GM19351 (cell line): ENCODE data around the gene IBA57.
A peak's percentile ranks its signal among the peaks of the same experiment; 100 is the strongest.

Experiments used
- ATAC-seq: cut with Tn5 transposase; IDR thresholded peaks from one replicate; pipeline ENCODE4 v1.9.1; 2021; ENCODE audit warnings: mild to moderate bottlenecking, moderate library complexity; ENCODE audit not compliant: unreplicated experiment

IBA57 gene

DNA sequence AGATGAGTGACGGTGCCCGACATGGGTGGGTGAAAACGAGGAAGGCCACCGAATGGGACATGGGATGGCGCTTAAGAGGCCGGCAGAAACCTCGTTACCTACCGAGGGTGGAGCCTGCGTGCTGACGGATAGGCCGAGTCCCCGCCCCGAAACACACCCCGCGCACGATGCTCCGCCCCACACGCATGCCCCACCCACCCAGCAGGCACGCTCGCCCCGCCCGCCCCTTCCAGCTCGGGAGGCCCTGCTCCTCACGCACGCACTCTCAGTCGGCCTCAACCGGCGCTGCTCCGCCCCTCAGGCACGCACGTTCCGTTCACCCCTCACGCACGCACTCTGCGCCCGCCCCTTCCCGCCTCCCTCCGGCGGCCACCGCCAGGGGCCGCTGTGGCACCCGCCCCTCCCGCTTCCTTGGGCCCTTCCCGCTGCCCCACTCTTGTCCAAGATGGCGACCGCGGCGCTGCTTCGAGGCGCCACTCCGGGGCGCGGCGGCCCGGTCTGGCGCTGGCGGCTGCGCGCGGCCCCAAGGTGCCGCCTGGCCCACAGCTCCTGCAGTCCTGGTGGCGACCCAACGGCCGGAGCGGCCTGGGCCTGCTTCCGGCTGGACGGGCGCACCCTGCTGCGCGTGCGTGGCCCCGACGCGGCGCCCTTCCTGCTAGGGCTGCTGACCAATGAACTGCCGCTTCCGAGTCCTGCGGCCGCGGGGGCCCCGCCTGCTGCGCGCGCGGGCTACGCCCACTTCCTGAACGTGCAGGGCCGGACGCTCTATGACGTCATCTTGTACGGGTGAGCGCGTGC, at the start of gene IBA57:
Gene IBA57 (plus strand): TSS at position 433 of the 798 bp plus-strand sequence. CDS start 13 bp downstream, at position 446.
- peak; percentile 75 for ATAC-seq

DNA sequence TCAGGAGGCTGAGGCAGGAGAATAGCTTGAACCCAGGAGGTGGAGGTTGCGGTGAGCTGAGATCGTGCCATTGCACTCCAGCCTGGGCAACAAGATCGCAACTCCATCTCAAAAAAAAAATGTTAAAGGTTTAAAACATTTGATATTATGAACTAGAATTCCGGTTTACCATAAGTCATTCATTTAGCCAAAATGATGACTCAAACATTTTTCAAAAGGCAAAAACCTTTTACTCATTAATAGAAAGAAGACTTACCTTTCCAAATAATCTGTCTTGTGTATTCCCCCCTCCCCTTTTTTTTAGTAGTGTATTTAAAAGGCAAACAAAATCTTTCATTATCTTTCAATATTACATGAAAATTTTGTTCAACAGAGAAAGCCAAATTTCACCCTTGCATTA, 48.3 kb upstream of the IBA57 start:
- ATAC-seq, result no peak

GRCh38 chr1:228118040-228118439, 47.6 kb upstream of the IBA57 start:
- no peak for ATAC-seq

DNA sequence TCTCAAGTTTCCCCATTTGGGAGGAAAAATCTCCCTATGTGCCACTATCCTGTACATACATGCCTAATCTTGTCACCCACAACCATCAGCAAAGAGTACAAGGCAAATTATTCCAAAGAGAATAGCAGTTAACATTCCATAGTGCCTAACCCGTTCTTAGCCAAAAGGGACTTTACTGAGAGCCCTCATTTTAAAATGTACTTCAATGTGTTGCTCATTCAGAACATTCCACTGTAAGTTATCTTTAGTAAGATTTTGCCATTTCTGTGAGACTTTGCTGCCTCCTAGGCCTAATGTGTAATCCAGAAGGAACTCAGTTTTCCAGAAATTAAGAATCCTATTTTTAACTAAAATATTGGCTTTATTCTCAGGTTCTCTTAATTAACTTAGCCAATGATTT, 45.3 kb upstream of the IBA57 start:
- no peak for ATAC-seq

GRCh38 chr1:228120857-228121489, 44.6 kb upstream of the IBA57 start:
- ATAC-seq, result no peak

DNA sequence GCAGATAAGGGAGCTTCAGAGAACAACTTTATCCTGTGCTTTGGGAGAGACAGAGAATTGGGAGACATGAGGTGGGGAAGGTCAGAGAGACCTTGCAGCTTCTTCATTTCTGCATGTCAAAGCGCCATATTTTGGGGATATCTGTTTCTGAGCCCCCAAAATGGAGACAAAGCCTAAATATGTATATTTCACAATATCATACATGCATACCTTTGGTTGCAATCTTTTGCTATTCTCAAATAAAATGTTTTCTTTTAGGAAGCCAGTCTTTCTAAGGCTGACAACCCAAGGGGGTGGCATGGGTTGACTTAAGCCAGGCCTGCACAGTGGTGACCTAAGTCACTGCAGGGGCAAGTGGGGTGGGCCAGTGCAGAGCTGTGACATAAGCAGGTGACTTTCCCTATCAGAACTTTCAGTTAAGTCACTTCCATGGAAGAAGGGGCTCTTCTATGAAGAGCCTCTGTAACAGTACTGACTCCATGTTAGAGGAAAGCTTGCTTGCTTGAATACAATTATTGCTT, 42.6 kb upstream of the IBA57 start:
- ATAC-seq, result no peak

DNA sequence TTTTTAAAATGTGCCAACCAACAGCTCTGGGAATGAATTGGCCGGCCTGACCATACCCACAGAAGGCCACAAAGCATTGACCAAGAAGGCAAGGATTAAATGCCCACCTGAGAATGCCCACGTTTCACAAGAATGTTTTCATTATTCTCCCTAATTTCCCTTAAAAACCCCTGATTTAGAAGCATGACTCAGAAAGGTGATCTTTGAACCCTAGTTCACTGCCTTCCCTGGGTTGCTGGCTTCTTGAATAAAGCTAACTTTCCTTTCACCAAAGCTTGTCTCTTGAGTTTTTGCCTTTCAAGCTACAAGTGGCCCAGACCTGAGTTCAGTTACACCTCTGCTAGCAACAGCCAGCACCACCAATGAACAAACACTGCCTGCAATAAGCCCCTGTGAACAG, 42.1 kb upstream of the IBA57 start:
- no peak for ATAC-seq

- ATAC-seq, result no peak
These were observed 40.4 kb upstream of the IBA57 start for GRCh38 chr1:228125185-228125584.

DNA sequence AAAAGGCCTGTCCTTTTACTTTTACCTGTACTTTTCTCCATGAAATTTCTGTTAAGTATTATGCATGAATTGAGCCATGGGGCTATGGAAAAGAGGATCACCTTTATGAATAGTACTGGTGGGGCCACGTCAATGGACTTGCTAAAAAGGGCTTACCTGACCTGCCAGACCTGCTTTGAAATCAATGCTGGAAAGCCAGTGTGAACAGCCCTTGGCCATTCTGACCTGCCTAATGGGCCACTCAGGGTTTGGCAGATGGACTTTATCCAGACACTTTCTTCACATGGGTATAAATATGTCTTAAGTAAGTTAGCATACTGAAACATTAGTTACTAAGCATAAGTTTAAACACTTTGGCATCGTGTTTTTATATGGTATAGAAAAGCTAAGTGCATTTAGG, 33.8 kb upstream of the IBA57 start:
- ATAC-seq, result no peak

- ATAC-seq, result no peak
These were observed 31.0 kb upstream of the IBA57 start for GRCh38 chr1:228134591-228134990.

- ATAC-seq, result no peak
These were observed 28.7 kb upstream of the IBA57 start for GRCh38 chr1:228136901-228137300.

- no peak for ATAC-seq
These were observed 26.1 kb upstream of the IBA57 start for GRCh38 chr1:228139406-228139930.

DNA sequence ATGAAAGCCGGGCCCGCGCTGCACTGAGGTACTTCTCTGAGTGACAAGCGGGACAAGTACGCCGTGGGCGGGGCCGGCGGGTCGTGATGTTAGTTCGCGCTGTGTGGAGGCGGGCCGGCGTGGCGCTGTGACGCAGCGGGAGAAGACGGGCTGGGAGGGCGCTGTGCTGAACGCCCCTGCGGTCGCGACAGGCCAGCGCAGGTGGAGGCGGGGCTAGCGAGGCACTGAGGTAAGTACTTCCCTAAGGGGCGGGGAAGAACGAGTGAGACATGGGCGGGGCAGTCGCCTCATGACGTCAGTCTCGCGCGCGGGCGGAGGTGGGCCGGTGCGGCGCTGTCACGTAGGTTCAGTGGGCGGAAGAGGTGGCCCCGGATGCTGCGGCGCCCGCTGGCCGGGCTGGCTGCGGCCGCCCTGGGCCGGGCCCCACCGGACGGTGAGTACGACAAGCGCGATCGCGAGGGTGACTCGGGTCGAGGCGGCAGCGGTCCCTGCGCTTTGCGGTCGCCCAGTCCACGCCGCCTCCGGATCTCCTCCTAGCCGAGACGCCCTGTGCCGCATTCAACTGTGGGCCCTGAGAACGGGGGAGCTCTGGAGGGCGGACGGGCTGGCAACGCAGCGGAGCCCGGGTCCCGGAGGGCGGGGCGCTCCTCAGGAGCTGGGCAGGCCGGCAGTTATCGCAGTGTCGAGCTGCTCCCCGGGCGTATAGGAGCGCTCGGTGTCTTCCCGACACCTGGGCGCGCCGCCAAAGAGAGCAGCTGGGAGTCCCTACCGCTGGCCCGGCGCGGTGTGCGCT, 25.5 kb upstream of the IBA57 start, which contains the start of gene GUK1:
Gene GUK1 (plus strand): TSS at position 349 of the 793 bp plus-strand sequence. CDS start 24 bp downstream, at position 373.
- peak; percentile 87 for ATAC-seq

GRCh38 chr1:228140724-228141225, 24.8 kb upstream of the IBA57 start:
- no peak for ATAC-seq

- no peak for ATAC-seq
These were observed 24.2 kb upstream of the IBA57 start for GRCh38 chr1:228141226-228142044.

GRCh38 chr1:228142155-228142691, 23.4 kb upstream of the IBA57 start:
- ATAC-seq, result no peak

DNA sequence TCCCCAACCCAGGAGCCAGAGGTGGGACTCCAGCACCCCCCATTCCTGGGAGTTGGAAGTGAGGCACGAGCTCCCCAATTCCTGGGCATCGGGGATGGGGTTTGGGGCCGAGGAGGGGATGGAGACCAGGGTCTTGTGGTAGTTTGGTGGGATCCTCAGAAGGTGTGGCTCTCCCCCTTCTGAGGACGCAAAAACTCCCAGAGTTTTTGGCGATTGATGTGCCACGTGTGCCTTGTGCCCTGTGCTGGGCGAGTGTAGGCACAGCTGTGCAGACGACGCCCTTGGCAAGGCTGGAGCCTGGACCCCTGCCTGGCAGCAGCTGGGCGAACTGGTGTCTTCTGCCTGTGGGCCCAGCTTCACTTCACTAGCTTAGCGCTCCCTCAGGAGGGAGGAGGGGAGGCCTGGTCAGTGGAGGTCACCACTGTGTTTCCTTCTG, 22.9 kb upstream of the IBA57 start:
- ATAC-seq, result no peak

DNA sequence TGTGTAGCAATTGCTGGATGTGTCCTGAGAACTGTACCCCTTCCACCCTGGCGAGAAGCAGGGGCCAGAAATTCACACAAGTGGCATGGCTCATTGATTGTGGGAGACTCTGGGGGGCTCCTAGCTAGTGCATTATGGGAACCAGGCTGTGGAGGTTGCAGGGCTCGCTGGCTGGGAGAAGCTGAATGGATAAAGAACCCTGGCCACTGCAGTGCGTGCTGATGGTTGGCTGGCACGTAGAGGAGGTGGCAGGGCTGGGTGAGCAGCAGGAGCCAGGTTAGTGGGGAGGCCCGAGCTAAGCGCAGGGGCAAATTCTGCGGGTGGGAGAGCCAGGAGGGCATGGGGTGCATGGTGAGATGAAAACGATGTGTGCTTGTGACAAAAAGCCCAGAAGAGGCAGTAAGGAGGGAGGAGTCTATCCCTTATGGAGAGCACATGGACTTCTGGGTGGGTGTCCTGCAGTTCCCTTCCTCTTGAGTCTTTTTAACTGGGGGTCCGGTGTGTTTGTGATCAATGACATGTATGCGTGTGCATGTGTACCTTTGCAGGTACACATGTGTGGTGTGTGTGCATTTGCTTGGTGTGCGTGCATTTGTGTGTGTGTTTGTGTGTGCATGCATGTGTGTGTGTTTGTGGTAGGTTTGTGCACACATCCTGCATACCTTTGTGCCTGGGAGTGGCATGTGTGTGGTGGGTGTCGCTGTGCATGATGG, 22.0 kb upstream of the IBA57 start:
- no peak for ATAC-seq
